HepG2 (cell line): ENCODE measurements around the gene PRKN. TPM values are rescaled to one million over a fixed set of nuclear protein-coding genes. Genes with fewer than 3 reads are reported as not detected.

Experiments
- ATAC-seq: fragments of 200-7000 bp; cut with Tn5 transposase; 3 replicates; pipeline ENCODE4 v1.9.1; 2020; ENCODE audit warnings: mild to moderate bottlenecking, moderate library complexity
- BruUV-seq: library from RNA; stranded (reverse); fragments of 400-500 nt; replicated peaks from 2 replicates; lab custom pipeline; 2021; lab: Mats Ljungman, UMichigan
- CTCF ChIA-PET: fragments of 300-600 bp; formaldehyde crosslinking; extraction: SDS; loops from one replicate; lab custom pipeline; 2021; ENCODE audit warnings: low total read pairs, inconsistent platforms, low intra/inter-chr PET ratio; lab: Yijun Ruan, JAX
- POLR2A ChIA-PET: fragments of 350-600 bp; sonication (Branson Sonifier 250); formaldehyde crosslinking; loops from one replicate; lab custom pipeline; 2020; ENCODE audit warnings: antibody characterized with exemption, inconsistent platforms; lab: Yijun Ruan, JAX
- DNase-seq: peaks from one replicate; pipeline ENCODE4 v3.0.0-alpha.2; 2015; ENCODE audit warnings: low spot score
- FAIRE-seq: peaks from 3 replicates; lab custom pipeline; 2011; peaks lifted over from hg19 to GRCh38; lab: Jason Lieb, UNC
- H2AFZ ChIP-seq: one replicate; pipeline ENCODE4 v1.6.1; 2011; ENCODE audit warnings: low read length, inconsistent platforms
- H3K27ac ChIP-seq: fragments of 300-600 bp; 3 replicates; pipeline ENCODE4 v1.8.0; 2011; ENCODE audit warnings: mixed run types, mild to moderate bottlenecking, mixed read lengths, low read length, inconsistent platforms; ENCODE audit not compliant: insufficient read depth; ENCODE audit errors: extremely low read length
- H3K27me3 ChIP-seq, 2 experiments: fragments of 200-600 bp in 1 of 2; 2 replicates in 1 of 2; 3 replicates in 1 of 2; pipeline versions ENCODE4 v1.6.0 to v1.8.0; 2011; ENCODE audit warnings: low read length in 2 of 2, mild to moderate bottlenecking in 2 of 2, moderate library complexity in 2 of 2, inconsistent platforms in 1 of 2; ENCODE audit not compliant: insufficient read depth in 2 of 2, control insufficient read depth in 1 of 2
- H3K36me3 ChIP-seq, 2 experiments: fragments of 200-600 bp in 1 of 2; replicated peaks in 1 of 2; 2 replicates in 1 of 2; 3 replicates in 1 of 2; pipeline versions ENCODE4 v1.5.1 to v1.8.0; 2011; ENCODE audit warnings: low read length in 2 of 2, inconsistent platforms in 1 of 2; ENCODE audit not compliant: insufficient read depth in 2 of 2, control insufficient read depth in 1 of 2
- H3K4me1 ChIP-seq: 2 replicates; pipeline ENCODE4 v1.5.1; 2012; ENCODE audit warnings: low read length, inconsistent platforms; ENCODE audit not compliant: insufficient read depth
- H3K4me2 ChIP-seq: 2 replicates; pipeline ENCODE4 v1.6.0; 2011; ENCODE audit warnings: low read depth, low read length, inconsistent platforms
- H3K4me3 ChIP-seq, 3 experiments: fragments of 200-600 bp in 1 of 3; sonication (generic), shearing (Covaris generic) in 1 of 3; replicated peaks in 1 of 3; 2 replicates each; pipeline ENCODE4 v1.5.1; 2011 to 2016; ENCODE audit warnings: low read length in 3 of 3, inconsistent platforms in 2 of 3, low read depth in 2 of 3, mild to moderate bottlenecking in 2 of 3, control low read depth in 1 of 3, mixed read lengths in 1 of 3; ENCODE audit not compliant: insufficient read depth in 1 of 3
- H3K79me2 ChIP-seq: one replicate; pipeline ENCODE4 v1.6.1; 2011; ENCODE audit warnings: low read length, inconsistent platforms; ENCODE audit not compliant: insufficient read depth
- H3K9ac ChIP-seq: 2 replicates; pipeline ENCODE4 v1.6.0; 2011; ENCODE audit warnings: mild to moderate bottlenecking, low read depth, low read length, inconsistent platforms; ENCODE audit not compliant: insufficient read depth
- H3K9me3 ChIP-seq: 2 replicates; pipeline ENCODE4 v1.5.1; 2012; ENCODE audit warnings: mild to moderate bottlenecking, low read length
- H4K20me1 ChIP-seq: 2 replicates; pipeline ENCODE4 v1.6.0; 2011; ENCODE audit warnings: inconsistent platforms, mild to moderate bottlenecking, low read length, moderate library complexity; ENCODE audit not compliant: insufficient read depth
- CHCHD3 ChIP-seq: sonication (generic); formaldehyde crosslinking; IDR thresholded peaks from 2 replicates; pipeline ENCODE4 v1.8.0; 2022; ENCODE audit warnings: mild to moderate bottlenecking, missing genetic modification reagents, moderate library complexity
- KDM1A ChIP-seq: IDR thresholded peaks from 2 replicates; pipeline ENCODE4 v1.6.1; 2016; ENCODE audit warnings: missing compliant biosample characterization
- KLF11 ChIP-seq: IDR thresholded peaks from 2 replicates; pipeline ENCODE4 v1.6.1; 2016; ENCODE audit warnings: missing compliant biosample characterization
- MEIS2 ChIP-seq: sonication (generic); formaldehyde crosslinking; IDR thresholded peaks from 2 replicates; pipeline ENCODE4 v1.9.0; 2021; ENCODE audit warnings: mild to moderate bottlenecking, missing genetic modification reagents
- MXI1 ChIP-seq: IDR thresholded peaks from 3 replicates; pipeline ENCODE4 v1.6.1; 2012; ENCODE audit warnings: low read depth, low read length, inconsistent platforms, borderline replicate concordance
- ZNF484 ChIP-seq: sonication (generic); formaldehyde crosslinking; IDR thresholded peaks from 2 replicates; pipeline ENCODE4 v1.5.1; 2020; ENCODE audit warnings: mild to moderate bottlenecking, low read depth, missing genetic modification reagents, borderline replicate concordance
- ZNF800 ChIP-seq: sonication (generic); formaldehyde crosslinking; IDR thresholded peaks from 2 replicates; pipeline ENCODE4 v1.4.0; 2020; ENCODE audit warnings: missing genetic modification reagents
- WGBS: methylation state at CpG from one replicate; pipeline ENCODE4 v1.1.6; 2017; ENCODE audit warnings: low lambda C conversion rate; 5-methylcytosine and 5-hydroxymethylcytosine counted together
- in situ Hi-C: cut with HindIII; loops from 2 replicates; pipeline ENCODE4 v1.10.0; 2017; ENCODE audit warnings: low pct_unique_long_range_greater_than_20kb; ENCODE audit not compliant: extremely low pct_ligation_motif_present
- intact Hi-C: fragments of 100-400 bp; cut with micrococcal nuclease; formaldehyde crosslinking; loops from one replicate; pipeline ENCODE4 v1.10.0; 2022; ENCODE audit not compliant: unreplicated experiment
- polyA plus RNA-seq, 8 experiments: library from polyadenylated mRNA; depleted of rRNA in 3 of 8; stranded (reverse) in 7 of 8; unstranded in 1 of 8; fragments of >200 nt; fragmentation: Illumina TruSeq in 4 of 8; extraction: Trizol in 4 of 8; gene quantifications; 2 replicates each; pipeline versions ENCODE4 v1.2.1 to v1.2.3, GENCODE V29; 2011 to 2016; ENCODE audit warnings: low read depth in 4 of 8, missing spikeins in 1 of 8, mixed read lengths in 1 of 8; ENCODE audit not compliant: insufficient read depth in 1 of 8
- total RNA-seq, 5 experiments: library from RNA; depleted of rRNA; stranded (reverse); fragments of >200 nt; fragmentation: Illumina TruSeq; extraction: Trizol; gene quantifications; 2 replicates each; pipeline ENCODE4 v1.2.3, GENCODE V29; 2016; ENCODE audit warnings: low read depth in 1 of 5
- TF ChIP-seq, protein P1 (sequence below): sonication (generic); formaldehyde crosslinking; IDR thresholded peaks from one replicate; pipeline ENCODE4 v1.5.1; 2020; ENCODE audit warnings: mild to moderate bottlenecking, missing genetic modification reagents; ENCODE audit errors: not compliant biosample characterization

The PRKN gene
- total and polyA plus RNA-seq, 2 of the 13 experiments (the other 11 are each of a cell fraction or from before 2014, with no cell fraction given): 0.31 to 0.44 TPM

GRCh38 chr6:161747506-161747905, 980.1 kb downstream of the PRKN start:
- intact Hi-C loops: loop anchor here (10.0 kb wide), 1 partner anchor 977 kb away; the partner anchor contains the start of genes PACRG and PRKN
- no peaks in the 10 kb centered on the region for H3K9me3 ChIP-seq
- ChIA-PET CTCF (no interaction called here), POLR2A (no interaction called here)
- no peak overlapping the region for H2AFZ ChIP-seq
- no peaks in the 10 kb centered on the region for H4K20me1 ChIP-seq
- no peaks in the 10 kb centered on the region for H3K27me3 ChIP-seq
- 29% methylated on average over 7 of the region's 7 CpGs for WGBS
- no peaks in the 10 kb centered on the region for H3K36me3 ChIP-seq
- BruUV-seq: no TSS peak
- ATAC-seq (no peak), FAIRE-seq (no peak), DNase-seq (no peak)
- no peaks in the 10 kb centered on the region for H3K4me1 ChIP-seq
- no peak overlapping the region for H3K27ac ChIP-seq
- in situ Hi-C loops: no loop called here
- no peak overlapping the region for H3K9ac ChIP-seq
- H3K4me3 ChIP-seq: no peak overlapping the region
- no peaks in the 10 kb centered on the region for H3K79me2 ChIP-seq
- no peak overlapping the region for H3K4me2 ChIP-seq
- TF ChIP-seq KLF11 (CRISPR knock-in tag) (no peak), CHCHD3 (no peak), KDM1A (CRISPR knock-in tag) (no peak), MXI1 (no peak), MEIS2 (no peak)

- Histone ChIP-seq H3K4me2 (peak overlapping the region; percentile 34), H3K4me1 (no peaks in the 10 kb centered on the region), H3K79me2 (no peaks in the 10 kb centered on the region), H3K9ac (no peak overlapping the region), H2AFZ (no peak overlapping the region), H3K9me3 (no peaks in the 10 kb centered on the region), H3K36me3 (no peaks in the 10 kb centered on the region), H3K27me3 (no peaks in the 10 kb centered on the region), H4K20me1 (no peaks in the 10 kb centered on the region), H3K4me3 (0 out of 6 replicates have a peak overlapping the region, but pooled peaks of 2 of the 3 experiments have one; percentile 6 to 14), H3K27ac (no peak overlapping the region)
- CTCF ChIA-PET: no interaction called here
- ATAC-seq: no peak; the same call in 1 of the 3 replicates
- POLR2A ChIA-PET: no interaction called here
- intact Hi-C loops (loop anchor here (10.0 kb wide), 1 partner anchor 979 kb away; the partner anchor contains the start of genes PACRG and PRKN), in situ Hi-C loops (no loop called here)
- WGBS: 2% methylated on average over 5 of the region's 5 CpGs
- FAIRE-seq: no peak
- no peak for DNase-seq
- BruUV-seq: no TSS peak
- TF ChIP-seq ZNF800 (CRISPR knock-in tag) (no peak), ZNF484 (CRISPR knock-in tag) (no peak)
- TF ChIP-seq, protein P1, sequence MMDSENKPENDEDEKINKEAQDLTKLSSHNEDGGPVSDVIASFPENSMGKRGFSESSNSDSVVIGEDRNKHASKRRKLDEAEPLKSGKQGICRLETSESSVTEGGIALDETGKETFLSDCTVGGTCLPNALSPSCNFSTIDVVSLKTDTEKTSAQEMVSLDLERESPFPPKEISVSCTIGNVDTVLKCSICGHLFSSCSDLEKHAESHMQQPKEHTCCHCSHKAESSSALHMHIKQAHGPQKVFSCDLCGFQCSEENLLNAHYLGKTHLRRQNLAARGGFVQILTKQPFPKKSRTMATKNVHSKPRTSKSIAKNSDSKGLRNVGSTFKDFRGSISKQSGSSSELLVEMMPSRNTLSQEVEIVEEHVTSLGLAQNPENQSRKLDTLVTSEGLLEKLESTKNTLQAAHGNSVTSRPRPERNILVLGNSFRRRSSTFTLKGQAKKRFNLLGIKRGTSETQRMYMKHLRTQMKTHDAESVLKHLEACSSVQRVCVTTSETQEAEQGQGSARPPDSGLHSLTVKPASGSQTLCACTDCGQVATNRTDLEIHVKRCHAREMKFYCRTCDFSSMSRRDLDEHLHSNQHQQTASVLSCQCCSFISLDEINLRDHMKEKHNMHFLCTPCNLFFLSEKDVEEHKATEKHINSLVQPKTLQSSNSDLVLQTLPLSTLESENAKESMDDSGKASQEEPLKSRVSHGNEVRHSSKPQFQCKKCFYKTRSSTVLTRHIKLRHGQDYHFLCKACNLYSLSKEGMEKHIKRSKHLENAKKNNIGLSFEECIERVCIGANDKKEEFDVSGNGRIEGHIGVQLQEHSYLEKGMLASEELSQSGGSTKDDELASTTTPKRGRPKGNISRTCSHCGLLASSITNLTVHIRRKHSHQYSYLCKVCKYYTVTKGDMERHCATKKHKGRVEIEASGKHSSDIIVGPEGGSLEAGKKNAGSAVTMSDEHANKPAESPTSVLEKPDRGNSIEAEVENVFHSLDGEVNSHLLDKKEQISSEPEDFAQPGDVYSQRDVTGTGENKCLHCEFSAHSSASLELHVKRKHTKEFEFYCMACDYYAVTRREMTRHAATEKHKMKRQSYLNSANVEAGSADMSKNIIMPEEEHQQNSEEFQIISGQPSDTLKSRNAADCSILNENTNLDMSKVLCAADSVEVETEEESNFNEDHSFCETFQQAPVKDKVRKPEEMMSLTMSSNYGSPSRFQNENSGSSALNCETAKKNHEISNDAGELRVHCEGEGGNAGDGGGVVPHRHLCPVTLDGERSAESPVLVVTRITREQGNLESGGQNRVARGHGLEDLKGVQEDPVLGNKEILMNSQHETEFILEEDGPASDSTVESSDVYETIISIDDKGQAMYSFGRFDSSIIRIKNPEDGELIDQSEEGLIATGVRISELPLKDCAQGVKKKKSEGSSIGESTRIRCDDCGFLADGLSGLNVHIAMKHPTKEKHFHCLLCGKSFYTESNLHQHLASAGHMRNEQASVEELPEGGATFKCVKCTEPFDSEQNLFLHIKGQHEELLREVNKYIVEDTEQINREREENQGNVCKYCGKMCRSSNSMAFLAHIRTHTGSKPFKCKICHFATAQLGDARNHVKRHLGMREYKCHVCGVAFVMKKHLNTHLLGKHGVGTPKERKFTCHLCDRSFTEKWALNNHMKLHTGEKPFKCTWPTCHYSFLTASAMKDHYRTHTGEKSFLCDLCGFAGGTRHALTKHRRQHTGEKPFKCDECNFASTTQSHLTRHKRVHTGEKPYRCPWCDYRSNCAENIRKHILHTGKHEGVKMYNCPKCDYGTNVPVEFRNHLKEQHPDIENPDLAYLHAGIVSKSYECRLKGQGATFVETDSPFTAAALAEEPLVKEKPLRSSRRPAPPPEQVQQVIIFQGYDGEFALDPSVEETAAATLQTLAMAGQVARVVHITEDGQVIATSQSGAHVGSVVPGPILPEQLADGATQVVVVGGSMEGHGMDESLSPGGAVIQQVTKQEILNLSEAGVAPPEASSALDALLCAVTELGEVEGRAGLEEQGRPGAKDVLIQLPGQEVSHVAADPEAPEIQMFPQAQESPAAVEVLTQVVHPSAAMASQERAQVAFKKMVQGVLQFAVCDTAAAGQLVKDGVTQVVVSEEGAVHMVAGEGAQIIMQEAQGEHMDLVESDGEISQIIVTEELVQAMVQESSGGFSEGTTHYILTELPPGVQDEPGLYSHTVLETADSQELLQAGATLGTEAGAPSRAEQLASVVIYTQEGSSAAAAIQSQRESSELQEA (CRISPR knock-in tag): no peak
These were observed 981.9 kb downstream of the PRKN start for GRCh38 chr6:161745594-161746141.
